Neural crest cell (in vitro differentiated cells): ENCODE results near the gene ASTN2. TPM values are rescaled to one million over a fixed set of nuclear protein-coding genes. Genes with fewer than 3 reads are reported as not detected.

Source experiments
- DNase-seq: peaks from one replicate; pipeline ENCODE4 v3.0.0; 2021; ENCODE audit warnings: low read depth, mixed read lengths, low spot score
- H3K27ac Mint-ChIP-seq: one replicate; pipeline ENCODE4 v1.8.0; 2021; ENCODE audit warnings: mild to moderate bottlenecking, mixed read lengths; ENCODE audit not compliant: unreplicated experiment
- H3K27me3 Mint-ChIP-seq: 2 replicates; pipeline ENCODE4 v1.8.0; 2021; ENCODE audit warnings: low read depth, mild to moderate bottlenecking, mixed read lengths
- H3K36me3 Mint-ChIP-seq: 2 replicates; pipeline ENCODE4 v1.8.0; 2021; ENCODE audit warnings: low read depth, mild to moderate bottlenecking, mixed read lengths
- H3K4me1 Mint-ChIP-seq: 2 replicates; pipeline ENCODE4 v1.8.0; 2021; ENCODE audit warnings: mixed read lengths
- H3K4me3 Mint-ChIP-seq: one replicate; pipeline ENCODE4 v1.8.0; 2021; ENCODE audit warnings: mild to moderate bottlenecking, mixed read lengths
- H3K9me3 Mint-ChIP-seq: 2 replicates; pipeline ENCODE4 v1.8.0; 2021; ENCODE audit warnings: mixed read lengths
- total RNA-seq: library from RNA; stranded (reverse); gene quantifications from 2 replicates; pipeline ENCODE4 v1.2.1, GENCODE V29; 2021
- TF ChIP-seq, protein P1 (sequence below): fragments of 200-600 bp; sonication (generic); conservative IDR thresholded peaks from 2 replicates; pipeline ENCODE4 v1.5.0; 2021; ENCODE audit warnings: antibody characterized with exemption, mild to moderate bottlenecking

Gene ASTN2
- total RNA-seq, 1 donor from 2014 or later, result 7.3 TPM

DNA sequence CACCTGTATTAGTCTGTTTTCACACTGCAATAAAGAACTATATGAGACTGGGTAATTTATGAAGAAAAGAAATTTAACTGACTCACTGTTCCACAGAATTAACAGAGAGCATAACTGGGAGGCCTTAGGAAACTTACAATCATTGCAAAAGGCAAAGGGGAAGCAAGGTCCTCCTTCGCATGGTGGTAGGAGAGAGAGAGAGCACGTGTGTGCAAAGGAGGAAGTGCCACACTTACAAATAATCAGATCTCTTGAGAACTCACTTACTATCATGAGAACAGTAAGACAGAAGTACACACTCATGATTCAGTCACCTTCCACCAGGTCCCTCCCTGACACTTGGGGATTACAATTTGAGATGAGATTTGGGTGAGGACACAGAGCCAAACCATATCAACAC lies 469.0 kb downstream of the ASTN2 start:
- Mint-ChIP-seq H3K36me3 (no peaks in the 10 kb centered on the region), H3K9me3 (no peaks in the 10 kb centered on the region), H3K27me3 (peaks cover 36% of the 10 kb centered on the region), H3K4me3 (no peak overlapping the region), H3K4me1 (no peaks in the 10 kb centered on the region), H3K27ac (no peak overlapping the region)
- no peak for DNase-seq
- TF ChIP-seq, protein P1, sequence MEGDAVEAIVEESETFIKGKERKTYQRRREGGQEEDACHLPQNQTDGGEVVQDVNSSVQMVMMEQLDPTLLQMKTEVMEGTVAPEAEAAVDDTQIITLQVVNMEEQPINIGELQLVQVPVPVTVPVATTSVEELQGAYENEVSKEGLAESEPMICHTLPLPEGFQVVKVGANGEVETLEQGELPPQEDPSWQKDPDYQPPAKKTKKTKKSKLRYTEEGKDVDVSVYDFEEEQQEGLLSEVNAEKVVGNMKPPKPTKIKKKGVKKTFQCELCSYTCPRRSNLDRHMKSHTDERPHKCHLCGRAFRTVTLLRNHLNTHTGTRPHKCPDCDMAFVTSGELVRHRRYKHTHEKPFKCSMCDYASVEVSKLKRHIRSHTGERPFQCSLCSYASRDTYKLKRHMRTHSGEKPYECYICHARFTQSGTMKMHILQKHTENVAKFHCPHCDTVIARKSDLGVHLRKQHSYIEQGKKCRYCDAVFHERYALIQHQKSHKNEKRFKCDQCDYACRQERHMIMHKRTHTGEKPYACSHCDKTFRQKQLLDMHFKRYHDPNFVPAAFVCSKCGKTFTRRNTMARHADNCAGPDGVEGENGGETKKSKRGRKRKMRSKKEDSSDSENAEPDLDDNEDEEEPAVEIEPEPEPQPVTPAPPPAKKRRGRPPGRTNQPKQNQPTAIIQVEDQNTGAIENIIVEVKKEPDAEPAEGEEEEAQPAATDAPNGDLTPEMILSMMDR, result no peak

DNA sequence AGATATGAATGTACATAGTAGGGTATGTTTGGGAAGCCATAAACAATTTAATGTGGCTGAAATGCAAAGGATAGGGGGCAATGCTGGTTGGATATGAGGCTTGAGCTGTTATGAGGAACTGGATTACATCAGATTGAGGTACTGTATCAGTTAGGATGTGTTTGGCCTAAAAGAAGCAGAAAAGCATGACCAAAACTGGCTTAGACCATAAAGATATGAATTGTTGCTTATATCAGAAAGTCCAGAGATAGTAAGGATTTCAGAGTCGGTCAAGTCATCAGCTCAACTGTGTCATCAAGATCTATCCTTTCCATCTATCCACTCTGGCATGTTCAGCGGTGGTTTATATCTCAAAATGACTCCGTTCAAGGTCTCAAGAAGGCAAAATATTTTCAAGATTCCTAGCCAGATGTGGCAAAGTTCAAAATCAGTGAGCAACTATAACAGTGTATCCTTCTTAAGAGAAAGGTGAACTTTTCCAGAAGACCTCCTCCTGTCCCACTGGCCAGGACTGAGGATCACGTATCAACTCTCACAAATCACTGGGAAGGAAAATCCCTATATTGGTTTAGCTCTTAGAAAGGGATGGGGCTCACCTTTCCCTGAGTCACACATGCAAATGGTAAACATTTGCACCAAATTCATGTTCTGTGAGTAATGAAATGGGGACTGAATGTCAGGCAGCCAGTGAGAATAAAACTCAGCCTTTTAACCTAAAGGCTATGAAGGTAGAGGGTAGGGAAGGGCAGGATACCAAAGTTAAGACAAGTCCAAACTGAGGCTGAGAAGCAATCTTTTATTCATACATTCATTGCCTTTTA lies 469.9 kb downstream of the ASTN2 start:
- TF ChIP-seq, protein P1, result no peak
- no peak for DNase-seq
- Mint-ChIP-seq H3K36me3 (no peaks in the 10 kb centered on the region), H3K27ac (no peak overlapping the region), H3K9me3 (no peaks in the 10 kb centered on the region), H3K4me3 (no peak overlapping the region), H3K4me1 (no peaks in the 10 kb centered on the region), H3K27me3 (peaks cover 36% of the 10 kb centered on the region)

DNA sequence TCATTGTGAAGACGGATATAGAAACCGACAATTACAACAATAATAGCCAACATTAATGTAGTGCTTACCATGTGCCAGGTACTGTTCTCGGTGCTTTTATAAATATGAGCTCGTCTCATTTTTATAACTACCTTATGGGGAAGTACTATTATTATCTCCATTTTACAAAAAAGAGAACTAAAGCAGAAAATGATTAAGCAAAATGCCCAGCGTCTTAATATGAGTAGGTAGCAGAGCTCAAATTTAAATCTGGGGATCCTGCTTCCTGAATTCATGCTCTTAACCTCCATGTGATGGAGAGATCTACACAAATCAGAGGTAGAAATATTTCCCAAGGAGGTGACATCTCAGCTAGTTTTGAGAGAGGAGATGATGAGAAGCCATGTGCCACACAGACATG lies 470.9 kb downstream of the ASTN2 start:
- Mint-ChIP-seq H3K9me3 (no peaks in the 10 kb centered on the region), H3K4me1 (no peaks in the 10 kb centered on the region), H3K36me3 (no peaks in the 10 kb centered on the region), H3K4me3 (no peak overlapping the region), H3K27ac (no peak overlapping the region), H3K27me3 (peaks cover 36% of the 10 kb centered on the region)
- TF ChIP-seq, protein P1, result no peak
- DNase-seq, result no peak

DNA sequence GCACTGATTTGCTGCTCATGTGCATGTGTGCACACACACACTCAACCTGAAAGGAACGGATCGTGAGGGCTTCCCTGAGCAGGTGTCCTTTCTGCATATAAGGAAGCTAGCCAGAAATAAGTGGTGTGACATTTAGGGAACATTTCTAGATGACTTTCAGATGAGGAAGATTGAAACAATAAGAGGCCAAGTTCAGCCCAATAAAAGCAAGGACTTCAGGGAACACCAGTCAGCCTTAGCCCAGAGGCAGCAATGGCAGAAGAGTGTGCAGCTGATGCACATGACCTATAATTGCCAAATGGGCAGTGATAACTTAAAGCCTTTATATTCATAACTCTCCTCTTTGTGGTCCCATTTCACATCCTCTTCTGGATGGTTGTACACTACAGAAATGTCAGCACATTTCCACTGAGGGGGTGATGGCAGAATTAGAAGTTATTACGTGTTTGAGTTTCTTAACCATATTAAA lies 472.2 kb downstream of the ASTN2 start:
- H3K27me3 Mint-ChIP-seq, result peaks cover 32% of the 10 kb centered on the region
- DNase-seq, result no peak
- H3K27ac Mint-ChIP-seq, result no peak overlapping the region
- no peaks in the 10 kb centered on the region for H3K36me3 Mint-ChIP-seq
- no peaks in the 10 kb centered on the region for H3K4me1 Mint-ChIP-seq
- TF ChIP-seq, protein P1, result no peak
- no peak overlapping the region for H3K4me3 Mint-ChIP-seq
- H3K9me3 Mint-ChIP-seq, result no peaks in the 10 kb centered on the region

- Mint-ChIP-seq H3K9me3 (peaks cover under 1% of the 10 kb centered on the region), H3K36me3 (no peaks in the 10 kb centered on the region), H3K4me3 (no peak overlapping the region), H3K4me1 (no peaks in the 10 kb centered on the region), H3K27ac (no peak overlapping the region), H3K27me3 (peaks cover 26% of the 10 kb centered on the region)
- TF ChIP-seq, protein P1, result no peak
- DNase-seq, result no peak
Measured at GRCh38 chr9:116941266-116941665, 473.6 kb downstream of the ASTN2 start.
